Astrocyte (in vitro differentiated cells and primary cell): Measurements from ENCODE around the gene TFB1M. TPM values are rescaled to one million over a fixed set of nuclear protein-coding genes. Genes with fewer than 3 reads are reported as not detected.

ENCODE experiments used
- DNase-seq: peaks from one replicate; pipeline ENCODE4 v3.0.0-alpha.2; 2010; ENCODE audit warnings: low read depth
- FAIRE-seq: peaks from 2 replicates; lab custom pipeline; 2011; peaks lifted over from hg19 to GRCh38; lab: Jason Lieb, UNC
- H2AFZ ChIP-seq: 2 replicates; pipeline ENCODE4 v1.6.0; 2012; ENCODE audit warnings: low read depth, low read length, inconsistent platforms
- H3K27ac ChIP-seq: 2 replicates; pipeline ENCODE4 v1.5.1; 2011; ENCODE audit warnings: low read depth, low read length, inconsistent platforms
- H3K27me3 ChIP-seq: 2 replicates; pipeline ENCODE4 v1.6.0; 2011; ENCODE audit warnings: low read length, inconsistent platforms; ENCODE audit not compliant: insufficient read depth
- H3K36me3 ChIP-seq: 2 replicates; pipeline ENCODE4 v1.5.1; 2011; ENCODE audit warnings: low read length, inconsistent platforms; ENCODE audit not compliant: insufficient read depth
- H3K4me1 ChIP-seq: 2 replicates; pipeline ENCODE4 v1.5.1; 2011; ENCODE audit warnings: low read length, inconsistent platforms; ENCODE audit not compliant: insufficient read depth
- H3K4me2 ChIP-seq: 2 replicates; pipeline ENCODE4 v1.6.0; 2012; ENCODE audit warnings: low read length, inconsistent platforms
- H3K4me3 ChIP-seq: 2 replicates; pipeline ENCODE4 v1.5.1; 2011; ENCODE audit warnings: low read depth, mild to moderate bottlenecking, low read length, inconsistent platforms; ENCODE audit not compliant: insufficient read depth
- H3K79me2 ChIP-seq: 2 replicates; pipeline ENCODE4 v1.6.0; 2012; ENCODE audit warnings: mild to moderate bottlenecking, low read length, inconsistent platforms; ENCODE audit not compliant: insufficient read depth
- H3K9ac ChIP-seq: 2 replicates; pipeline ENCODE4 v1.6.0; 2012; ENCODE audit warnings: mild to moderate bottlenecking, low read length, inconsistent platforms
- H3K9me3 ChIP-seq: 2 replicates; pipeline ENCODE4 v1.5.1; 2012; ENCODE audit warnings: low read depth, mild to moderate bottlenecking, low read length, inconsistent platforms; ENCODE audit not compliant: insufficient read depth
- H4K20me1 ChIP-seq: 2 replicates; pipeline ENCODE4 v1.6.0; 2012; ENCODE audit warnings: low read length, inconsistent platforms; ENCODE audit not compliant: insufficient read depth
- H3K27ac Mint-ChIP-seq: one replicate; pipeline ENCODE4 v1.8.0; 2021; ENCODE audit warnings: mild to moderate bottlenecking, mixed read lengths; ENCODE audit not compliant: unreplicated experiment
- H3K27me3 Mint-ChIP-seq: one replicate; pipeline ENCODE4 v1.8.0; 2021; ENCODE audit warnings: low read depth, mixed read lengths; ENCODE audit not compliant: unreplicated experiment
- H3K36me3 Mint-ChIP-seq: one replicate; pipeline ENCODE4 v1.8.0; 2021; ENCODE audit warnings: low read depth, mixed read lengths; ENCODE audit not compliant: unreplicated experiment
- H3K4me1 Mint-ChIP-seq: one replicate; pipeline ENCODE4 v1.8.0; 2021; ENCODE audit warnings: low read depth, mixed read lengths; ENCODE audit not compliant: unreplicated experiment
- H3K4me3 Mint-ChIP-seq: one replicate; pipeline ENCODE4 v1.8.0; 2021; ENCODE audit warnings: mild to moderate bottlenecking, moderate library complexity, mixed read lengths; ENCODE audit not compliant: unreplicated experiment
- H3K9me3 Mint-ChIP-seq: one replicate; pipeline ENCODE4 v1.8.0; 2021; ENCODE audit warnings: mild to moderate bottlenecking, mixed read lengths; ENCODE audit not compliant: unreplicated experiment
- CTCF ChIP-seq: IDR thresholded peaks from 2 replicates; pipeline ENCODE4 v1.5.1; 2011; ENCODE audit warnings: low read depth, mild to moderate bottlenecking, inconsistent platforms, low read length, moderate library complexity; ENCODE audit not compliant: insufficient read depth
- EZH2 ChIP-seq: IDR thresholded peaks from 2 replicates; pipeline ENCODE4 v1.6.1; 2012; ENCODE audit warnings: mild to moderate bottlenecking, low read length, inconsistent platforms; ENCODE audit not compliant: insufficient read depth
- total RNA-seq: library from RNA; stranded (reverse); gene quantifications from 2 replicates; pipeline ENCODE4 v1.2.1, GENCODE V29; 2021

The TFB1M gene
- total RNA-seq, 1 donor from 2014 or later = 24.1 TPM

- Histone ChIP-seq H3K27me3 (no peaks in the 10 kb centered on the region), H3K4me2 (no peak overlapping the region), H3K79me2 (no peaks in the 10 kb centered on the region), H3K9ac (no peak overlapping the region), H3K36me3 (no peaks in the 10 kb centered on the region), H3K9me3 (no peaks in the 10 kb centered on the region), H4K20me1 (no peaks in the 10 kb centered on the region), H3K4me3 (no peak overlapping the region), H3K4me1 (peaks cover 19% of the 10 kb centered on the region), H2AFZ (no peak overlapping the region), H3K27ac (no peak overlapping the region)
- H3K4me3 Mint-ChIP-seq = no peak overlapping the region
- H3K27ac Mint-ChIP-seq = no peak overlapping the region
- H3K9me3 Mint-ChIP-seq = no peaks in the 10 kb centered on the region
- H3K36me3 Mint-ChIP-seq = peaks cover 33% of the 10 kb centered on the region
- FAIRE-seq (no peak), DNase-seq (no peak)
- H3K27me3 Mint-ChIP-seq = no peaks in the 10 kb centered on the region
- TF ChIP-seq EZH2 (no peak), CTCF (no peak)
- peaks cover 13% of the 10 kb centered on the region for H3K4me1 Mint-ChIP-seq
Observed at GRCh38 chr6:155245193-155245592, 69.1 kb downstream of the TFB1M start.

GRCh38 chr6:155244434-155244833, 69.8 kb downstream of the TFB1M start:
- no peaks in the 10 kb centered on the region for H3K79me2 ChIP-seq
- no peak for TF ChIP-seq EZH2
- no peak for TF ChIP-seq CTCF
- no peak overlapping the region for H2AFZ ChIP-seq
- H3K27ac ChIP-seq = no peak overlapping the region
- no peak overlapping the region for H3K4me2 ChIP-seq
- peaks cover 19% of the 10 kb centered on the region for H3K4me1 ChIP-seq
- Mint-ChIP-seq H3K27ac (no peak overlapping the region), H3K9me3 (peaks cover 2% of the 10 kb centered on the region), H3K4me3 (no peak overlapping the region), H3K4me1 (peaks cover 15% of the 10 kb centered on the region), H3K27me3 (no peaks in the 10 kb centered on the region), H3K36me3 (peaks cover 39% of the 10 kb centered on the region)
- no peak for DNase-seq
- no peaks in the 10 kb centered on the region for H3K36me3 ChIP-seq
- H3K27me3 ChIP-seq = no peaks in the 10 kb centered on the region
- H4K20me1 ChIP-seq = no peaks in the 10 kb centered on the region
- FAIRE-seq = no peak
- H3K9me3 ChIP-seq = no peaks in the 10 kb centered on the region
- no peak overlapping the region for H3K4me3 ChIP-seq
- H3K9ac ChIP-seq = no peak overlapping the region

GRCh38 chr6:155241966-155242365, 72.3 kb downstream of the TFB1M start:
- no peak for FAIRE-seq

More at GRCh38 chr6:155241966-155242365, 72.3 kb downstream of the TFB1M start:
- Histone ChIP-seq H3K27me3 (no peaks in the 10 kb centered on the region), H3K4me3 (no peak overlapping the region), H3K36me3 (no peaks in the 10 kb centered on the region), H3K4me2 (no peak overlapping the region), H3K9ac (no peak overlapping the region), H3K9me3 (peaks cover 3% of the 10 kb centered on the region), H3K4me1 (peaks cover 2% of the 10 kb centered on the region), H3K27ac (no peak overlapping the region), H3K79me2 (no peaks in the 10 kb centered on the region), H4K20me1 (no peaks in the 10 kb centered on the region), H2AFZ (no peak overlapping the region)
- Mint-ChIP-seq H3K27me3 (no peaks in the 10 kb centered on the region), H3K4me3 (no peak overlapping the region), H3K27ac (peak overlapping the region; percentile 56), H3K36me3 (peaks cover 51% of the 10 kb centered on the region), H3K4me1 (peaks cover 10% of the 10 kb centered on the region), H3K9me3 (peaks cover 13% of the 10 kb centered on the region)
- TF ChIP-seq CTCF = no peak
- no peak for TF ChIP-seq EZH2
- no peak for DNase-seq
